ENCODE measurements around the gene ATP5F1A.
"Not testable (repeated sequence)": the region's sequence is repeated elsewhere in the genome, so short reads cannot be mapped to it uniquely, and the experiment has no call there.

The ATP5F1A gene

GRCh38 chr18:46053368-46054095, 44.6 kb downstream of the ATP5F1A start:
- H3K4me3 ChIP-seq (ENCODE audit: low read depth, low read length), result no peak overlapping the region
- no peak for TF ChIP-seq CTCF (IDR thresholded peaks at IDR 0.05; ENCODE audit: low read depth, low read length)

GRCh38 chr18:46051731-46052461, 46.2 kb downstream of the ATP5F1A start:
- no peak overlapping the region for H3K4me3 ChIP-seq (ENCODE audit: low read depth, low read length)
- TF ChIP-seq CTCF (IDR thresholded peaks at IDR 0.05; ENCODE audit: low read depth, low read length), result no peak

- no peak for TF ChIP-seq CTCF (IDR thresholded peaks at IDR 0.05; ENCODE audit: low read depth, low read length)
- H3K4me3 ChIP-seq (ENCODE audit: low read depth, low read length), result no peak overlapping the region
Measured at GRCh38 chr18:46050268-46050667, 47.8 kb downstream of the ATP5F1A start.

GRCh38 chr18:46048641-46049040, 49.5 kb downstream of the ATP5F1A start:
- TF ChIP-seq CTCF (IDR thresholded peaks at IDR 0.05; ENCODE audit: low read depth, low read length), result no peak
- H3K4me3 ChIP-seq (ENCODE audit: low read depth, low read length), result no peak overlapping the region

GRCh38 chr18:46047369-46047768, 50.7 kb downstream of the ATP5F1A start:
- H3K4me3 ChIP-seq (ENCODE audit: low read depth, low read length), result not testable (repeated sequence)

GRCh38 chr18:46046688-46047087, 51.4 kb downstream of the ATP5F1A start:
- H3K4me3 ChIP-seq (ENCODE audit: low read depth, low read length), result no peak overlapping the region
- no peak for TF ChIP-seq CTCF (IDR thresholded peaks at IDR 0.05; ENCODE audit: low read depth, low read length)

- TF ChIP-seq CTCF (IDR thresholded peaks at IDR 0.05; ENCODE audit: low read depth, low read length), result no peak
- no peak overlapping the region for H3K4me3 ChIP-seq (ENCODE audit: low read depth, low read length)
Measured at GRCh38 chr18:46046126-46046525, 52.0 kb downstream of the ATP5F1A start.
